Smooth muscle cell (in vitro differentiated cells): ENCODE data around the gene FOXM1. TPM values are rescaled to one million over a fixed set of nuclear protein-coding genes. Genes with fewer than 3 reads are reported as not detected.

Experiments
- DNase-seq: peaks from one replicate; lab custom pipeline; 2025; ENCODE audit not compliant: unreplicated experiment; lab: John Stamatoyannopoulos, UW
- H2AFZ ChIP-seq: fragments of 200-600 bp; sonication (generic); 2 replicates; pipeline ENCODE4 v1.6.0; 2016; ENCODE audit warnings: antibody characterized with exemption, low read depth, mild to moderate bottlenecking
- H3F3A ChIP-seq: fragments of 200-600 bp; sonication (generic); 2 replicates; pipeline ENCODE4 v1.6.0; 2017; ENCODE audit warnings: antibody characterized with exemption, low read depth
- H3K27ac ChIP-seq: fragments of 200-600 bp; sonication (generic); 2 replicates; pipeline ENCODE4 v1.5.1; 2016; ENCODE audit warnings: low read depth, mild to moderate bottlenecking
- H3K27me3 ChIP-seq: fragments of 200-600 bp; sonication (generic); 2 replicates; pipeline ENCODE4 v1.6.1; 2016; ENCODE audit warnings: low read depth, mild to moderate bottlenecking
- H3K36me3 ChIP-seq: fragments of 200-600 bp; sonication (generic); 2 replicates; pipeline ENCODE4 v1.5.1; 2016; ENCODE audit warnings: low read depth
- H3K4me1 ChIP-seq: fragments of 200-600 bp; sonication (generic); 2 replicates; pipeline ENCODE4 v1.5.1; 2016; ENCODE audit warnings: low read depth
- H3K4me2 ChIP-seq: fragments of 200-600 bp; sonication (generic); 2 replicates; pipeline ENCODE4 v1.6.0; 2016; ENCODE audit warnings: mild to moderate bottlenecking
- H3K4me3 ChIP-seq: fragments of 200-600 bp; sonication (generic); 2 replicates; pipeline ENCODE4 v1.5.1; 2016; ENCODE audit warnings: mild to moderate bottlenecking
- H3K79me2 ChIP-seq: fragments of 200-600 bp; sonication (generic); 2 replicates; pipeline ENCODE4 v1.6.0; 2016; ENCODE audit warnings: low read depth, mild to moderate bottlenecking
- H3K9ac ChIP-seq: fragments of 200-600 bp; sonication (generic); 2 replicates; pipeline ENCODE4 v1.6.0; 2016; ENCODE audit warnings: low read depth
- H3K9me3 ChIP-seq: fragments of 200-600 bp; sonication (generic); replicated peaks from 2 replicates; pipeline ENCODE4 v1.5.1; 2016; ENCODE audit warnings: low read depth
- H4K20me1 ChIP-seq: fragments of 200-600 bp; sonication (generic); 2 replicates; pipeline ENCODE4 v1.6.0; 2016; ENCODE audit warnings: low read depth
- CTCF ChIP-seq: fragments of 200-600 bp; sonication (generic); IDR thresholded peaks from 2 replicates; pipeline ENCODE4 v1.5.1; 2017; ENCODE audit warnings: borderline replicate concordance, mild to moderate bottlenecking, antibody characterized with exemption; ENCODE audit not compliant: insufficient read depth, poor library complexity, severe bottlenecking
- WGBS: methylation state at CpG from one replicate; pipeline ENCODE4 v1.1.7; 2016; ENCODE audit warnings: low lambda C conversion rate; 5-methylcytosine and 5-hydroxymethylcytosine counted together
- polyA plus RNA-seq: library from polyadenylated mRNA; unstranded; fragments of >200 nt; fragmentation: Nextera tagmentation; extraction: Ambion mirVana; gene quantifications from 2 replicates; pipeline ENCODE4 v1.2.1, GENCODE V29; 2016
- total RNA-seq: library from RNA; depleted of rRNA; stranded (reverse); fragments of >200 nt; gene quantifications from 2 replicates; pipeline ENCODE4 v1.2.3, GENCODE V29; 2014

The FOXM1 gene
- total and polyA plus RNA-seq, 2 experiments from 2014 or later, result 3.7 to 8.1 TPM

- TF ChIP-seq CTCF, result no peak
- H4K20me1 ChIP-seq, result peaks cover 48% of the 10 kb centered on the region
- peak overlapping the region; percentile 86 for H3K9ac ChIP-seq
- no peaks in the 10 kb centered on the region for H3K36me3 ChIP-seq
- H3K27ac ChIP-seq, result peak overlapping the region; percentile 85
- no peaks in the 10 kb centered on the region for H3K27me3 ChIP-seq
- H3K4me3 ChIP-seq, result peak overlapping the region; percentile 74
- H3K4me1 ChIP-seq, result peaks cover 19% of the 10 kb centered on the region
- H3K79me2 ChIP-seq, result peaks cover 47% of the 10 kb centered on the region
- 26% methylated on average over 42 of the region's 42 CpGs for WGBS
- H3F3A ChIP-seq, result peaks cover 4% of the 10 kb centered on the region
- H3K4me2 ChIP-seq, result peak overlapping the region; percentile 83
- H2AFZ ChIP-seq, result peak overlapping the region; percentile 64
- no peaks in the 10 kb centered on the region for H3K9me3 ChIP-seq
- DNase-seq, result peak; percentile 79
Observed at GRCh38 chr12:2891240-2892053, 14.5 kb upstream of the FOXM1 start.

- DNase-seq, result peak; percentile 96
- H3K27ac ChIP-seq, result peak within 1 kb of the TSS; percentile 85
- peak within 1 kb of the TSS; percentile 87 for H2AFZ ChIP-seq
- no peak for TF ChIP-seq CTCF
- WGBS, result 2% methylated on average over 71 of the region's 83 CpGs
- peaks cover 40% of the 10 kb centered on the region for H4K20me1 ChIP-seq
- H3K79me2 ChIP-seq, result peaks cover 38% of the 10 kb centered on the region
- H3K4me1 ChIP-seq, result peaks cover 19% of the 10 kb centered on the region
- H3K9me3 ChIP-seq, result no peaks in the 10 kb centered on the region
- H3K27me3 ChIP-seq, result no peaks in the 10 kb centered on the region
- H3F3A ChIP-seq, result peaks cover 4% of the 10 kb centered on the region
- peak within 1 kb of the TSS; percentile 83 for H3K4me2 ChIP-seq
- no peaks in the 10 kb centered on the region for H3K36me3 ChIP-seq
- peak within 1 kb of the TSS; percentile 74 for H3K4me3 ChIP-seq
- H3K9ac ChIP-seq, result peak within 1 kb of the TSS; percentile 86
Observed at GRCh38 chr12:2890388-2891239, 13.6 kb upstream of the FOXM1 start, which contains the start of gene TULP3. TSS of gene TULP3 (plus strand) at chr12:2890891. CDS start at chr12:2890948, 57 bp downstream.

- H3K4me3 ChIP-seq, result peak overlapping the region; percentile 74
- 71% methylated on average over 10 of the region's 10 CpGs for WGBS
- TF ChIP-seq CTCF, result no peak
- H3K79me2 ChIP-seq, result peaks cover 32% of the 10 kb centered on the region
- peak overlapping the region; percentile 87 for H2AFZ ChIP-seq
- H4K20me1 ChIP-seq, result peaks cover 34% of the 10 kb centered on the region
- peak overlapping the region; percentile 83 for H3K4me2 ChIP-seq
- no peaks in the 10 kb centered on the region for H3K27me3 ChIP-seq
- H3K4me1 ChIP-seq, result peaks cover 17% of the 10 kb centered on the region
- no peaks in the 10 kb centered on the region for H3K9me3 ChIP-seq
- H3F3A ChIP-seq, result peaks cover 4% of the 10 kb centered on the region
- peak overlapping the region; percentile 59 for H3K27ac ChIP-seq
- no peaks in the 10 kb centered on the region for H3K36me3 ChIP-seq
- H3K9ac ChIP-seq, result peak overlapping the region; percentile 77
- no peak for DNase-seq
Observed at GRCh38 chr12:2890001-2890387, 13.0 kb upstream of the FOXM1 start.
